CD14-positive monocyte (primary cell): ENCODE measurements around the gene RAB11FIP2. TPM values are rescaled to one million over a fixed set of nuclear protein-coding genes. Genes with fewer than 3 reads are reported as not detected.

Source experiments
- DNase-seq, 3 donors: peaks; one replicate each; pipeline ENCODE4 v3.0.0-alpha.2; 2011 to 2022
- H2AFZ ChIP-seq: 2 replicates; pipeline ENCODE4 v1.6.0; 2012; ENCODE audit warnings: mild to moderate bottlenecking, low read depth, low read length, inconsistent platforms; ENCODE audit not compliant: insufficient read depth, poor library complexity, severe bottlenecking
- H3K27ac ChIP-seq, 2 donors: 1 replicate in 1 of 2; 2 replicates in 1 of 2; pipeline ENCODE4 v1.5.1; 2012 to 2013; ENCODE audit warnings: low read length in 2 of 2, control low read depth in 1 of 2, inconsistent platforms in 1 of 2, low read depth in 1 of 2, mild to moderate bottlenecking in 1 of 2
- H3K27me3 ChIP-seq, 2 donors: one replicate each; pipeline versions ENCODE4 v1.6.0 to v1.6.1; 2011 to 2013; ENCODE audit warnings: low read length in 2 of 2; ENCODE audit not compliant: control insufficient read depth in 2 of 2, insufficient read depth in 2 of 2
- H3K36me3 ChIP-seq, 2 donors: replicated peaks in 1 of 2; 1 replicate in 1 of 2; 2 replicates in 1 of 2; pipeline versions ENCODE4 v1.5.1 to v1.6.1; 2012 to 2013; ENCODE audit warnings: low read length in 2 of 2, control low read depth in 1 of 2, inconsistent platforms in 1 of 2, mild to moderate bottlenecking in 1 of 2; ENCODE audit not compliant: insufficient read depth in 2 of 2, control insufficient read depth in 1 of 2
- H3K4me1 ChIP-seq, 2 donors: 1 replicate in 1 of 2; 2 replicates in 1 of 2; pipeline versions ENCODE4 v1.5.1 to v1.6.1; 2012 to 2013; ENCODE audit warnings: low read length in 2 of 2, control low read depth in 1 of 2, inconsistent platforms in 1 of 2, mild to moderate bottlenecking in 1 of 2, moderate library complexity in 1 of 2; ENCODE audit not compliant: insufficient read depth in 2 of 2, control insufficient read depth in 1 of 2
- H3K4me2 ChIP-seq: replicated peaks from 2 replicates; pipeline ENCODE3; 2012; ENCODE audit warnings: low read length, moderate library complexity, mild to moderate bottlenecking; ENCODE audit not compliant: poor library complexity, severe bottlenecking; ENCODE audit errors: extremely low read depth
- H3K4me3 ChIP-seq, 3 experiments: fragments of 200-600 bp in 1 of 3; sonication (generic) in 1 of 3; replicated peaks in 1 of 3; 1 replicate in 2 of 3; 2 replicates in 1 of 3; pipeline ENCODE4 v1.5.1; 2011 to 2013; ENCODE audit warnings: low read length in 3 of 3, mild to moderate bottlenecking in 3 of 3, control low read depth in 2 of 3, low read depth in 2 of 3, inconsistent platforms in 1 of 3, moderate library complexity in 1 of 3
- H3K79me2 ChIP-seq: 2 replicates; pipeline ENCODE4 v1.6.0; 2012; ENCODE audit warnings: mild to moderate bottlenecking, control low read depth, inconsistent platforms, low read length, moderate library complexity; ENCODE audit not compliant: insufficient read depth
- H3K9ac ChIP-seq: 2 replicates; pipeline ENCODE4 v1.6.0; 2017; ENCODE audit warnings: low read length, mild to moderate bottlenecking; ENCODE audit not compliant: insufficient read depth, poor library complexity, severe bottlenecking
- H3K9me3 ChIP-seq, 2 donors: replicated peaks in 1 of 2; 1 replicate in 1 of 2; 2 replicates in 1 of 2; pipeline versions ENCODE4 v1.5.1 to v1.6.1; 2012 to 2013; ENCODE audit warnings: low read length in 2 of 2, control low read depth in 1 of 2; ENCODE audit not compliant: control insufficient read depth in 1 of 2, insufficient read depth in 1 of 2
- H4K20me1 ChIP-seq: 2 replicates; pipeline ENCODE4 v1.6.0; 2012; ENCODE audit warnings: mild to moderate bottlenecking, low read length, control low read depth, moderate library complexity; ENCODE audit not compliant: insufficient read depth
- H3K27ac Mint-ChIP-seq, 7 donors: one replicate each; pipeline ENCODE4 v1.8.0; 2020; ENCODE audit warnings: mild to moderate bottlenecking in 7 of 7, mixed read lengths in 7 of 7, moderate library complexity in 6 of 7, inconsistent platforms in 2 of 7
- H3K27me3 Mint-ChIP-seq, 3 donors: one replicate each; pipeline ENCODE4 v1.8.0; 2021 to 2022; ENCODE audit warnings: low read depth in 3 of 3, mild to moderate bottlenecking in 3 of 3, mixed read lengths in 3 of 3, moderate library complexity in 3 of 3, inconsistent platforms in 1 of 3
- H3K36me3 Mint-ChIP-seq, 2 donors: one replicate each; pipeline ENCODE4 v1.8.0; 2020; ENCODE audit warnings: mixed read lengths in 2 of 2, inconsistent platforms in 1 of 2, mild to moderate bottlenecking in 1 of 2
- H3K4me1 Mint-ChIP-seq: one replicate; pipeline ENCODE4 v1.8.0; 2020; ENCODE audit warnings: mild to moderate bottlenecking, mixed read lengths
- H3K4me3 Mint-ChIP-seq, 2 donors: one replicate each; pipeline ENCODE4 v1.8.0; 2020; ENCODE audit warnings: mild to moderate bottlenecking in 2 of 2, mixed read lengths in 2 of 2, moderate library complexity in 1 of 2
- H3K9me3 Mint-ChIP-seq, 7 donors: one replicate each; pipeline ENCODE4 v1.8.0; 2020 to 2022; ENCODE audit warnings: mixed read lengths in 7 of 7, mild to moderate bottlenecking in 6 of 7, moderate library complexity in 6 of 7, inconsistent platforms in 2 of 7
- WGBS: methylation state at CpG from one replicate; pipeline ENCODE4 v1.1.5; 2013; ENCODE audit warnings: missing lambda C conversion rate; ENCODE audit not compliant: insufficient coverage; 5-methylcytosine and 5-hydroxymethylcytosine counted together
- intact Hi-C, 2 donors: fragments of 100-400 bp; cut with micrococcal nuclease; formaldehyde crosslinking; loops; one replicate each; pipeline versions ENCODE4 v1.15.0 to v1.15.1; 2023
- polyA plus RNA-seq, 3 donors: library from polyadenylated mRNA; depleted of rRNA in 1 of 3; unstranded in 2 of 3; stranded (reverse) in 1 of 3; fragments of 300-500 nt in 2 of 3; fragments of >200 nt in 1 of 3; fragmentation: Illumina TruSeq in 2 of 3; gene quantifications; 1 replicate in 2 of 3; 2 replicates in 1 of 3; pipeline ENCODE4 v1.2.3, GENCODE V29; 2012 to 2021
- TF ChIP-seq, protein P1 (sequence below): fragments of 200-600 bp; IDR thresholded peaks from one replicate; pipeline ENCODE4 v1.8.0; 2022; ENCODE audit warnings: antibody characterized with exemption, mild to moderate bottlenecking

RAB11FIP2 gene
- polyA plus RNA-seq, 3 donors: 3.5 to 6.7 (median 5.4) TPM

DNA sequence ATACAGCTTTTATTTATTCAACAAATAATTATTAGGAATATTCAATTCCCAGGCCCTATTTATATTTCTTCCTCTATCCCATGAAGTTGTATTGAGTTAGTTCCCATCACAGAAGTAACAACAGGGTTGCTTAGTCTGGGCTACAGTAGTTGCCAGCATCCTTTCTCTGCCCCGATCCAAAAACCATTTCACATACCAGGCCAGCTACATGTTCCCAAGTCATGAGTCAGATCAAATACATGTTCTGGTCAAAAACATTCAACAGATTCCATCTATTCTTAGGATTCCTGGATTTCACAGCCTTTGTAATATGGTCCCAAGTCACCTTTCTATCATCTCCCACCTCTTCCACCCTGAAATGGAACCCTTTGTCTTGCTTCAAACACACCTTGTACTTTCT lies 91.6 kb downstream of the RAB11FIP2 start:
- Histone ChIP-seq H3K27ac (no peak overlapping the region), H3K4me1 (no peaks in the 10 kb centered on the region), H2AFZ (no peak overlapping the region), H3K9me3 (no peaks in the 10 kb centered on the region), H3K9ac (no peak overlapping the region), H3K4me2 (no peak overlapping the region), H3K4me3 (no peak overlapping the region), H3K36me3 (no peaks in the 10 kb centered on the region), H3K27me3 (no peaks in the 10 kb centered on the region), H4K20me1 (no peaks in the 10 kb centered on the region), H3K79me2 (no peaks in the 10 kb centered on the region)
- Mint-ChIP-seq H3K27ac (no peak overlapping the region), H3K4me3 (no peak overlapping the region), H3K4me1 (no peaks in the 10 kb centered on the region), H3K27me3 (peaks cover 0 to 8% (median 5%) of the 10 kb centered on the region in 3 donors), H3K36me3 (no peaks in the 10 kb centered on the region), H3K9me3 (peaks cover 0 to 5% (median 3%) of the 10 kb centered on the region in 7 donors)
- intact Hi-C loops: no loop called here
- no CpG with 5 or more reads among the region's 1 CpG for WGBS
- DNase-seq: no peak
- TF ChIP-seq, protein P1, sequence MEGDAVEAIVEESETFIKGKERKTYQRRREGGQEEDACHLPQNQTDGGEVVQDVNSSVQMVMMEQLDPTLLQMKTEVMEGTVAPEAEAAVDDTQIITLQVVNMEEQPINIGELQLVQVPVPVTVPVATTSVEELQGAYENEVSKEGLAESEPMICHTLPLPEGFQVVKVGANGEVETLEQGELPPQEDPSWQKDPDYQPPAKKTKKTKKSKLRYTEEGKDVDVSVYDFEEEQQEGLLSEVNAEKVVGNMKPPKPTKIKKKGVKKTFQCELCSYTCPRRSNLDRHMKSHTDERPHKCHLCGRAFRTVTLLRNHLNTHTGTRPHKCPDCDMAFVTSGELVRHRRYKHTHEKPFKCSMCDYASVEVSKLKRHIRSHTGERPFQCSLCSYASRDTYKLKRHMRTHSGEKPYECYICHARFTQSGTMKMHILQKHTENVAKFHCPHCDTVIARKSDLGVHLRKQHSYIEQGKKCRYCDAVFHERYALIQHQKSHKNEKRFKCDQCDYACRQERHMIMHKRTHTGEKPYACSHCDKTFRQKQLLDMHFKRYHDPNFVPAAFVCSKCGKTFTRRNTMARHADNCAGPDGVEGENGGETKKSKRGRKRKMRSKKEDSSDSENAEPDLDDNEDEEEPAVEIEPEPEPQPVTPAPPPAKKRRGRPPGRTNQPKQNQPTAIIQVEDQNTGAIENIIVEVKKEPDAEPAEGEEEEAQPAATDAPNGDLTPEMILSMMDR: no peak
